Activated T-cell treated with anti-CD3 and anti-CD28 coated beads for 1 hour (primary cell): ENCODE measurements around the gene ATP2C1.
A peak's percentile ranks its signal among the peaks of the same experiment; 100 is the strongest.
"Not testable (repeated sequence)": the region's sequence is repeated elsewhere in the genome, so short reads cannot be mapped to it uniquely, and the experiment has no call there.

ENCODE experiments used
- DNase-seq: peaks from one replicate; pipeline ENCODE4 v3.0.0-alpha.2; 2020; ENCODE audit warnings: low read depth

The ATP2C1 gene, protein sequence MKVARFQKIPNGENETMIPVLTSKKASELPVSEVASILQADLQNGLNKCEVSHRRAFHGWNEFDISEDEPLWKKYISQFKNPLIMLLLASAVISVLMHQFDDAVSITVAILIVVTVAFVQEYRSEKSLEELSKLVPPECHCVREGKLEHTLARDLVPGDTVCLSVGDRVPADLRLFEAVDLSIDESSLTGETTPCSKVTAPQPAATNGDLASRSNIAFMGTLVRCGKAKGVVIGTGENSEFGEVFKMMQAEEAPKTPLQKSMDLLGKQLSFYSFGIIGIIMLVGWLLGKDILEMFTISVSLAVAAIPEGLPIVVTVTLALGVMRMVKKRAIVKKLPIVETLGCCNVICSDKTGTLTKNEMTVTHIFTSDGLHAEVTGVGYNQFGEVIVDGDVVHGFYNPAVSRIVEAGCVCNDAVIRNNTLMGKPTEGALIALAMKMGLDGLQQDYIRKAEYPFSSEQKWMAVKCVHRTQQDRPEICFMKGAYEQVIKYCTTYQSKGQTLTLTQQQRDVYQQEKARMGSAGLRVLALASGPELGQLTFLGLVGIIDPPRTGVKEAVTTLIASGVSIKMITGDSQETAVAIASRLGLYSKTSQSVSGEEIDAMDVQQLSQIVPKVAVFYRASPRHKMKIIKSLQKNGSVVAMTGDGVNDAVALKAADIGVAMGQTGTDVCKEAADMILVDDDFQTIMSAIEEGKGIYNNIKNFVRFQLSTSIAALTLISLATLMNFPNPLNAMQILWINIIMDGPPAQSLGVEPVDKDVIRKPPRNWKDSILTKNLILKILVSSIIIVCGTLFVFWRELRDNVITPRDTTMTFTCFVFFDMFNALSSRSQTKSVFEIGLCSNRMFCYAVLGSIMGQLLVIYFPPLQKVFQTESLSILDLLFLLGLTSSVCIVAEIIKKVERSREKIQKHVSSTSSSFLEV

DNA sequence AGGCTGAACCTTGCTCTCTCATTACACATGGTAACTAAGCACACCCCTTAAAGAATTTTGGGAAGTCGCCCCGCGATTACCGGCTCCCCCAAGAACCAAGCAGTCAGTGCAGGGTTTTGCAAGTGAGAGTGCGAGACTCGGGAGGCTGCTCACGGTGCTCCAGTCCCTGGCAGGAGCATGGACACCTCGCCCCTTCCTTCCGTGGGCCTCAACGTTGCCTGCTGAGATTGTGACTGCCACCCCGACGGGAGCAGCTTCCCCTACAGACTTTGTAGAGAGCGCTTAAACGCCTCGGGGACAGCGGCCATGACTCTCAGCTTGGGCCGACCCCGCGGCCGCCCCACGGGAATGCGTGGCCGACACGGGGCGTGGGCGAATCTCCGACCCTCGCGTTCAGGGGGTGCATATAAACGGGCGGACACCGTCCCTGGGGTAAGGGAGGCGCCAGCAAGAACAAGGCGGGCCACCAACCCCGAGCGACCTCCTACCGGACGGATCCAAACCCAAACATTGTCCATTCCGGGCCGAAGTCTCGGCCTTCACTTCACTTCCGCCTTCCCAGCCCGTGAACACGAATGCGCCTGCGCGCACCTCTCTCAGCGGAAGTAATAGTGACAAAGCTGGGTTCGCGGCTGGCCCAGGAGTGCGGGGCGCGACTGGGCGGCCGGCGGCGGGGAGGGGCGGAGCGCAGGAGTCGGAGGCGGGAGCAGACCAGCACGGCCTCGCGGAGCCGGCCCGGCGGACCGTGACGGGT is at the start of gene ATP2C1:
ATP2C1 (plus strand) TSS at position 709 of the 754 bp plus-strand sequence. CDS start 686 bp downstream, outside the sequence.
- DNase-seq: peak; percentile 86

DNA sequence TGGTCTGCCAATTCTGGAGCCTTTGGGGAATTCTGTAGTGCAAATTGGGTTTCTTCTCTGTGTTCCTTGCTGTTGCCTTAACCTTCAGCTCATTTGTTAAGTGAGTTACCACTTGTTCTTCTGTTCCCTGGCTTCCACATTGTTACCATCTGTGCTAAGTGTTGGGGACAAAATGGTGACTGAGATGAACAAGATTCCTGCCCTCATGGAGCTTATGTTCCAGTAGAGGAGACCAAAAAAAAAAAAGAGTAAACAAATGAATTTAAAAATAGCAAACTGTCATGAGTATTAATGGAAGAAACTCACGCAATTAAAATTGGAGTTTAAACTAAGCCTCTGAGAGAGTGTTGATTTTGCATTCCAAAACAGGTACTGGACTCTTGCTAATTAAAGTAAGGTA is 49.4 kb upstream of the ATP2C1 start:
- no peak for DNase-seq

DNA sequence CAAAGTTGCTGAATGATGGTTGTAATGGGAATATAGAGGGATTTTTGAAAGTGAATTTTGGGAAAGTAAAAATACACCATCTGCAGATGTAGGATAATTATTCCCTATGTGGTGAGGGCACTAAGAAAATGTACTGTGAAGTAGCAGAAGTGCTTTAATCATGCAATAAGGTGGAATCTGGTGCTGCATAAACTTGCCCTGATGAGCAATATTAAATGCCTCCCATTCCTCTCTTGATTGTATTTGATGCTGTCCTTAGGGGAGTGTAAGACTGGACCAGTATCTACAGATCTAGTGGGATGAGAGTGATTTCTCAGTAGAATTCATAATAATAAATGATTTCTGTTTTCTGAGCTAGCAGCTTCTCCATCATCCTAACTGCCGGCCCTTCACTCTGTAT is 47.7 kb upstream of the ATP2C1 start:
- no peak for DNase-seq

DNA sequence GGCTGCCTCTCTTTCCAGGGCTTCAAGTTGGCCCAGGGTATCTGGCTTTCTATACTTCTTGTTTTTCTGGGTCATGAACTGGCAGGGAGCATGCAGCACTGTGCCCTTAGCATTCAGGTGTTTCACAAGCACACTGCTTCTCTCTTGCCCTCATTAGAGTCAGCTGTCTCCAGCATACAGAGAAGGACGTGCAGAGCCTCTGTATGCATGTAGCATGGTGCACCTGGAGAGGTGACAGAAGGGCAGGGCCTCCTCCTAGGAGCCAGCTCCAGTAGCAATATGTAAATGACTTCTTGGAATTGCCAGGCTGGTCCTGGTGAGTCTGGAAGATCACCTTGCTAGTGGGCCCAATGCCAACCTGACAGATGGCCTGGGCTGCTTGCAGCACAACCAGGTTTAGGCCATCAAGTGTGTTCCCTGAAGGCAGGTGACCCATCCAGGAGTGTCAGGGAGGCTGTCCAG is 44.8 kb upstream of the ATP2C1 start:
- DNase-seq: no peak

DNA sequence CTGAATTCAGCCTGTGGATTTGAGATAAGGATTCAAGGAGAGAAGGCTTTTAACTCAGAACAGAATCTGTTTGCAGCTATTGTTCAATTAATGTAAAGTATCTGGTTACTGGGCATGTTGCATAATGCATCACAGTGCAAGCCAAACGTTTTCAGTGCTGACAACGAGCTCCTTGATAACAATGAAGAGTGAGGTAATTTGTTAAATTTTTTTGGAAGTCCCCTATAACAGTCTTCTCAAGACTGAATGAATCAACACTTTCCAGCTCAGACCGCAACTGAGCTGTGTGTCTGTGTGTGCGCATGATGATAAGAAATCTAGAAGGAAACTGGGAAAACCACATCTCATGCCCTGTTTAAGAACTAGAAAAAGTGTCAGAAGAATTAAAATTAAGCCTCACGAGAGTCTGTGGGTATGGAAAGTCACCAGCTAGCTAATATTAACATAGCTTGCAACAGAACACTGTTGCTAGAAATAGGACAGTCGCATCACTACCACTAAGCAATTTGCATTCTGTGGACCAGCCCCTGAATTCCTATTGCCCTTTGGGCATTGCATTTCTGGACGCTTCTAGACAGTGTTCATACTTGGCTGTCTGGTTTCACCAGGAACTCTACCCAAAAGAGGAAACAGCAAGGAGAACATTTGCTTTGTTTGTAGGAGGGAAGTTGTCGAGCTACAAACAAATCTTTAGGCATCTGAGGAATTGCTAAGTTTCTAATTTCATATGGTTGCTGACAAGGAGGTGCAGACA is 43.7 kb upstream of the ATP2C1 start:
- no peak for DNase-seq

DNA sequence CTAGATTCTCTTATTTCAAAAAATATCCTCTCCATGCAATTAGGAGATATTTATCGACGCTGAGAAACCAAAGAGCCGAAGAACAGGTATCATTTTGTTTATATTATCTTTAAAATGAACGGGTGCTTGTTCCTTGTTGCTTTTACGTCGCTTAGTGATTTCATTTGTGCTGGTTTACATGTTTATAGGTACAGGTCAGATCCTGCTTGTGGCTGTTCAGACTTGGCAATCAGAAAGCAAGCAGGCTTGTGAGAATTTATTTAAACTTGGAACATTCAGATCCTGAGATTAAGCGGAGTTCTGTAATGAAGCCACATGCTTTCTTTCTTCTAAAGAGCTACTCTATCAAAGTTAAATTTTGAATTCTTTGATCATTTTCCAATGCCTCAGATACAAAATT is 43.0 kb upstream of the ATP2C1 start:
- no peak for DNase-seq

DNA sequence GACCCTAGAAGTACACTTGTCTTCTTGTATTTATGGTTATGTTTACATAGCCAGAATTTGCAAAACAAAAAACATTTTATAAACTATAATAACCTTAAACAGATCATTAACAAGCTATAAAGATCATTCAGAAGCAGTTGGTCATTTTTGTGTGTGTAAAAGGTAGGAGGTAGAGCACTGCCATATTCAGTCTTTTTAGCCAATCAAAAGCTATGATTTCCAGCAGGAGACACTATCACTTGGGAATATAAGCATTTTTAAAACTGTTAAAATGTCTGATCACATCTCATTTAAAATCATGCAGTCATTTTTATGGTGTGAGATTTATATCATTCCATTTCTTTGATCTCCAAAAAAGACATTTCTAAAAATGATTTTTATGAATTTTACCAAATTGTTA is 42.6 kb upstream of the ATP2C1 start:
- DNase-seq: no peak

DNA sequence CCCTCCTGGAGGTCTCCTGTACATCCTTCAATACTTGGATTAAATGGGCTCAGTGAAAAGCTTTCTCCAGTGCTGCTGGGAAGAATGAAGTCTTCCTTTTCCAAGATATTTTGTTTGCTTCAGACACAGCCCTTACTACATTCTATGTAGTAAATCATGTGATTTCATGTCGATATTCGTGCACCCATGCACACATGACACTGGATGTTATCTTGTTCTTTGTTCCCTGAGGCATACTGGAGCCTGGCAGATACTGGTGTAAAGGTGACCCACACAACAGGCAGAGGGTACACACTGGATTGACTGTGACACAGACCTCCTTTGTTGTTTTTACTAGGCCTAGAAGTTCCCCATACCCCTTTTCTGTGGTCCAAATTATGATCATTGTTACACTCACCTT is 40.3 kb upstream of the ATP2C1 start:
- DNase-seq: no peak

DNA sequence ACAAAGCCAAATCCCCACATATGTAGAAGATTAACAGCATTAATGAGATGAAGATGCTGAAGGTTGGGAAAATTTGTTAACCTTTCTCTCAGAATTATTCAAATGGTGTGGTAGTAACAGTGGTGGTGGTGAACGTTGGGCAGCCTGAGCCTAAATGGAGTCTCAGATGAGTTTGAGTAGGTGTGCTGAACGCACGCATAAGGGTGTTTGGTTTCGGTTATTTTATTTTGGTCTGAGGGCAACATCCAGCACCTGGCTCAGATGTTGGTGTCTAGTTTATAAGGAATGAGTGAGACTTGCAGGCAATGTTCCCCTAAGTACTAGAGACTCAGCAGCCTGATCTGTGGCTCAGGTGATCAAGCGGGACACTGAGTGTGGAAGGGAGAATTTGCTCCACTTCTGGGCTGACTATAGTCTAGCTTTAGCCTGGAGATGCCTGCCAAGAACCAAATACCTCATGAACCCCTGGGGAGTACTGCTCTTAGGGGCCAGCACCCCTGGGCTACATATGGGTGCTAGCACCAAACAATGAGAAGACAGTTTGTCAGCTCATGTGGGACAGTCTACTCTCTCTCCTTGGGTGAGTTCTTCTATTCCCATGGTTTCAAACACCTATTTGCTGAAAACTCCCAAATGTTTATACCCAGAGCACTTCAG is 39.5 kb upstream of the ATP2C1 start:
- DNase-seq: no peak

DNA sequence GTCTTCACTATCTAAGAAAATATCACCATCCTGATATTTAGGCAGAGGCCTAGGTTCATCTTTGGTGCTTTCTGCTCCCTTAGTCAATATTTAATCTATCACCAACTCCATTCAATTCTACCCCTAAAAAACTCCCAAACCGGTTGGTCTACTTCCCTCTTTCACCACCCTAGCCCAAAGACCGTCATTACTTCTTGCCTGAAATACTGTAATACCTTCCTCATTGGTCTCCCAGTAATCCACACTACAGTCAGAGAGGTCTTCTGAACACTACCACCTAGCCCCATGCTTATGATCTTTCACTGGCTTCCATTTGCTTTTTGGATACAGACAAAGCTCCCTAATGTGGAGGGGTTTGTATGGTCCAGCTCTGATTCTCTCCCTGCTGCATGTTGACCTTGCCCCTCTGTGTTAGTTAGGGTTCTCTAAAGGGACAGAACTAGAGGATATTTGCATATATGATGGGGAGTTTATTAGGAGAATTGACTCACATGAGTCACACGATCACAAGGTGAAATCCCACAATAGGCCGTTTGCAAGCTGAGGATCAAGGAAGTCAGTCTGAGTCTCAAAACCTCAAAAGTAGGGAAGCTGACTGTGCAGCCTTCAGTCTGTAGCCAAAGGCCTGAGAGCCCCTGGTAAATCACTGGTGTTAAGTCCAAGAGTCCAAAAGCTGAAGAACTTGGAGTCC is 36.4 kb upstream of the ATP2C1 start:
- DNase-seq: no peak

DNA sequence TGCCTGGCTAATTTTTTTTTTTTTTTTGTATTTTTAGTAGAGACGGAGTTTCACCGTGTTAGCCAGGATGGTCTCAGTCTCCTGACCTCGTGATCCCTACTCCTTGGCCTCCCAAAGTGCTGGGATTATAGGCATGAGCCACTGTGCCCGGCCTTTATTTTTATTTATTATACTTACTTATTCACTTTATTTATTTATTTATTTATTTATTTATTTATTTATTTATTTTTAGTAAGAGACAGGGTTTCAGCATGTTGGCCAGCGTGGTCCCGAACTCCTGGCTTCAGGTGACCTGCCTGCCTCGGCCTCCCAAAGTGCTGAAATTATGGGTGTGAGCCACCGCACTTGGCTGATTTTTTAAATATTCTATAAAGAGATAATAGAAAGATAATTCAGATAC is 31.8 kb upstream of the ATP2C1 start:
- not testable (repeated sequence) for DNase-seq

DNA sequence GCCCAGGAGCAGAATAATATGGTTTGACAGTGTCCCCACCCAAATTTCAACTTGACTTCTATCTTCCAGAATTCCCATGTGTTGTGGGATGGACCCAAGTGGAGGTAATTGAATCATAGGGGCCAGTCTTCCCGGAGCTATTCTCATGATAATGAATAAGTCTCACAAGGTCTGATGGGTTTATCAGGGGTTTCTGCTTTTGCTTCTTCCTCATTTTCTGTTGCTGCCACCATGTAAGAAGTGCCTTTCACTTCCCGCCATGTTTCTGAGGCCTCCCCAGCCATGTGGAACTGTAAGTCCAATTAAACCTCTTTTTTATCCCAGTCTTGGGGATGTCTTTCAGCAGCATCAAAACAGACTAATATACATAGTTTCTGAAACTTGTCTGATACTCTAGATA is 28.4 kb upstream of the ATP2C1 start:
- DNase-seq: no peak

DNA sequence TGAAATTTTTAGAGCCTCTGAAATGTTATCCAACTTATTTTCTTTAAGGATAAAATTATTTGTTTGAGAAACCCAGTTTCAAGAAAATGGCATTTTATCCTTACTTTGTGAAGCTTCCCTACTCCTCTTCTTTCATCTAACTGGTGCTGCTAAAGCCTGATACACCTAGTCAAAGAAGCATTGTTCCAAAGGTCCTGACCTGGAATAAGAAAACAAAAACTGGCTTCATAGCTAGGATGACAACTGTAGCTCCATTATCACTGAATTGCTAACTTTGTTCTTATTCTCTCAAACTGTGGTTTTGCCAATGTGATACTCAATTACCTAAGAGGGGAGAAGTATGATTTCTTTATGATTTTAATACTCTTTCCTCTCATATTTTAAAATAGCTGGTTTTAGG is 27.6 kb upstream of the ATP2C1 start:
- DNase-seq: no peak

DNA sequence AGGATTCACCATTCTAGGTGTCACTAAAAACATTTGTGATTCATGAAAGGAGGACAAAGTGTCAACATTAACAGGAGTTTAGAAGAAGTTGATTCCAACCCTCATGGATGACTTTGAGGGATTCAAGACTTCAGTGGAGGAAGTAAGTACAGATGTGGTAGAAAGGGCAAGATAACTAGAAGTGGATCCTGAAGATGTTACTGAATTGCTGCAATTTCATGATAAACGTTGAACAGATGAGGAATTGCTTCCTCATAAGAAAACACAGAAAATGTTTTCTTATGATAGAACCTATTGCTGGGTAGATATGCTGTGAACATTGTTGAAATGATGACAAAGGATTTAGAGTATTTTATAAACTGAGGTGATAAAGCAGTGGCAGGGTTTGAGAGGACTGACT is 23.5 kb upstream of the ATP2C1 start:
- DNase-seq: no peak

DNA sequence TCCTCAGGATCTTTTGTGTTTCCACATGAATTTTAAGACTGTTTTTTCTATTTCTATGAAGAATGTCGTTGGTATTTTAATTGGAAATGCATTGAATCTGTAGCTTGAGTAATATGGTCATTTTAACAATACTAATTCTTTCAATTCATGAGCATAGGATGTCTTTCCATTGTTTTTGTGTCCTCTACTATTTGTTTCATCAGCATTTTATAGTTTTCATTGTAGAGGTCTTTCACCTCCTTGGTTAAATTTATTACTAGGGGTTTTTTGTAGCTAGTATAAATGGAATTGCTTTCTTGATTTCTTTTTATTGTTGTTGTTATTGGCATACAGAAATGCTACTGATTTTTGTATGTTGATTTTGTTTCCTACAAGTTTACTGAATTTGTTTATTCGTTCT is 17.3 kb upstream of the ATP2C1 start:
- no peak for DNase-seq

DNA sequence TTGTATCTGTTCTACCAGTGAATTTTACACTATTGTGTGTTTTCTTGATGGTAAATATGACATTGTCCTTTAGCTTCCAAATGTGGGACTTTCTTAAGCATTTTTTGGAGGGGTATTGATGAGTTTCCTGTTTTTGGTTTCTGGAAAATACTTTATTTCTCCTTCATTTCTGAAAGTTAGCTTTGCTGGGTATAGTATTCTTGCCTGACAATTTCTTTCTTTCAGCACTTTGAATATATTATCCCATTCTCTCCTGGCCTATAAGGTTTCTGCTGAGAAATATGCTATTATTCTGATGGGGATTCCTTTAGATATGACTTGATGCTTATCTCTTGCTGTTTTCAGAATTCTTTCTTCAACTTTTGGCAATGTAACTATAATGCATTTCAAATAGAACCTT is 15.4 kb upstream of the ATP2C1 start:
- DNase-seq: no peak

DNA sequence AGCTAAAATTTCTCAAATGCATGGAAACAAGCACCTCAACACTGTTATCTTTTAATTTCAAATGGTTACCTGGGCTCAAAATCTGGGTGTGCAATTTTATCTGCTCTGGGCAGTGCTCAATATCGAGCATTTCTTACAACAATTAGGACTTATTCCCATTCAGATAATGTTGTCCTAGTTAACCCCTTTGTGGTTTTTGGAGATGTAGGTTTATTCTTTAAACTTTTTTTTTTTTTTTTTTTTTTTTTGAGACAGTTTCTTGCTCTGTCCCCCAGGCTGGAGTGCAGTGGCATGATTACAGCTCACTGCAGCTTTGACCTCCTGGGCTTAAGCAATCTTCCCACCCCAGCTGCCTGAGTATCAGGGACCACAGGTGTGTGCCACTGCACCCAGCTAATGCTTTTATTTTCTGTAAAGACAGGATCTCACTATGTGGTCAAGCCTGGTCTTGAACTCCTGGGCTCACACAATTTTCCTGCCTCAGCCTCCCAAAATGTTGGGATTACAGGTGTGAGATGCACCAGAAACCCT is 4.4 kb upstream of the ATP2C1 start:
- no peak for DNase-seq

DNA sequence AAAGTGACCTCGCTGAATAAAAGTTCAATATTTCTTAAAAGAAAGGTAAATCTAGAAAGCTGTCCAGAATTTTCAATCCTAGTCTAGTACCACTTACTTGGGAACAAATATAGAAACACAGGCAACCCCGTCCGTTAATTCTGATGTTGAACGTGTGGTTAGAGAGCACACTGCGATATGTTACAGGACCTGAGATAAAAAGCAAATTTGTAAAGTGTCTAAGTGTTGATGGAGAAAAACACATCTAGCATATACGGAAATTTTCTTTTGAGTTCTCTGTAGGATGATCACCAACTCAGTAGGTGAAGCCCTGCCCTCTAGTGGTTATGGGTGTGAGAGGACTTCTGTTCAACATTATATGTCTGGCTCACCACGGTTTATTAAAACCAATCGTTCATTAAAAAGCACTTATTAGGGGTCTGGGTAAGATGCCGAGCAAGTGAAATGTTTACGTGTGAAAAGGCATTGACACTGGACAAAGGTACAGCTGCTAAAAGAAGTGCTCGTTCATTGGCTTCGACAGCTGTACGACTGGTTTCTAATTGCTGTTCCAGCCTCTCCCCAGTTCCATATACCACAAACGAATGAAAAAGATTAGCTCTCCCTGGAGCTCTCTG is 1.0 kb upstream of the ATP2C1 start:
- DNase-seq: peak; percentile 48

DNA sequence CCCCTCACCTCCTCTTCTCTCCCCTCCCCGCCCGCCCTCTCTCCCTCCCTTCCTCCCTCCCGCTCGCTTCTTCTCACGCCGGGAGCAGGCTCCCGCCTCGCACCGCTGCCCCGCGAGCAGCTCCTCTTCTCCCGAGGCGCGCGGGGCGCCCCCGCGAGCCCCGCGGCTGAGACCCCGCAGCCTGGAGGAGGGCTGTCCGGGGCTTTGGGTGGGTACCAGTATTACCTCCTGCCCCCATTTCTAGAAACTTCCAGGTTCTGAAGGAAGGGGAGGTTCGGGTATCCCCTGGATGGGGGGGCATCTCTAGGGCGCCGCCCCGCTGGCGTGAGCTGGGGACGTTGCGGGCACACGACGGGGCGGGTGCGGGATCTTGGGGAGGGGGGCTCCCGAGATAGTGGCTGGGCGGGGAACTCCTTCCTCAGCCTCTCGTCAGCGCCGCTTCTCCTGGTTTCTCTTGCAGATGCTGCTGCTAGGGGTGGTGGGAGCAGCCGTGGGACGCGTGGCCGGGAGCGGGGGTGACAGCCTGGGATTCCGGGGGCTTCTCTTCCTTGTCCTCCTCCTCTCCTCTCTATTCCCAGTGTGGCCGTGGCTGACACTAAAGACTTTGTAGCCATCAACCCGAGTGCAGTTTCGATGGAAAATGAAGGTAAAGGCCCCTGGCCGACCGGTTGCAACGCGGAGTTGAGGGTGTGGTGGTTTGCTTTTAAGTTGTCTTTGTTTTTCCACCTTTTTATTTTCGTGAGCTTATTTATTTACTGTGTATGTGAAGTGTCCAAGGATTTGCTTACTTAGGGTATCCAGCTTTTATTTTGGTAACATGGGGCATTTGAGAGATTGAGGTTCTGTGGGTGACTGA is 474 bp downstream of the ATP2C1 start:
- DNase-seq: peak; percentile 22
